ENCODE results near the gene TMEM235. TPM values are rescaled to one million over a fixed set of nuclear protein-coding genes. Genes with fewer than 3 reads are reported as not detected.

The TMEM235 gene
- total and polyA plus RNA-seq, 12 donors, result not detected

DNA sequence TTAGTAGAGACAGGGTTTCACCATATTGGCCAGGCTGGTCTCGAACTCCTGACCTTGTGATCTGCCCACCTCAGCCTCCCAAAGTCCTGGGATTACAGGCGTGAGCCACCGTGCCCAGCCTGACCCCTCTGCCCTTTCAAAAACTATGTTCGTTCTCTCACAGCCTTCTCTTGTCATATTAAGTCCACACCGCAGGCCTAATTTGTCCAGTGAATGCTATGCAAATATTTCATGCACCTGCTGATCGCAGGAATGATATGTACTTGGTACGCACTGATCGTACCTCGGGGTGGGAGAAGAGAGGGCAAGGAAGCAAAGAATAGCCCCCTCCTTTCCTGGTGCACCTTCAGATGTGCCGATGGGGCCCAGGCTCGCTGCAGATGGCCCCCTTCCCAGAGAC, 20.4 kb upstream of the TMEM235 start:
- Histone ChIP-seq H3K27ac (no peak overlapping the region), H3K27me3 (no peaks in the 10 kb centered on the region), H3K4me1 (peaks cover 0 to 22% (median 8%) of the 10 kb centered on the region in 9 donors), H3K36me3 (peaks cover 0 to 7% (median 0%) of the 10 kb centered on the region in 9 donors), H3K9me3 (no peaks in the 10 kb centered on the region), H3K4me3 (no peak overlapping the region)
- intact Hi-C loops (cut with DNase I), result no loop called here
- DNase-seq (no peak), ATAC-seq (no peak)
- WGBS, 2 donors, result 82 to 92% methylated on average over 11 of the region's 11 CpGs
- TF ChIP-seq, protein P1, sequence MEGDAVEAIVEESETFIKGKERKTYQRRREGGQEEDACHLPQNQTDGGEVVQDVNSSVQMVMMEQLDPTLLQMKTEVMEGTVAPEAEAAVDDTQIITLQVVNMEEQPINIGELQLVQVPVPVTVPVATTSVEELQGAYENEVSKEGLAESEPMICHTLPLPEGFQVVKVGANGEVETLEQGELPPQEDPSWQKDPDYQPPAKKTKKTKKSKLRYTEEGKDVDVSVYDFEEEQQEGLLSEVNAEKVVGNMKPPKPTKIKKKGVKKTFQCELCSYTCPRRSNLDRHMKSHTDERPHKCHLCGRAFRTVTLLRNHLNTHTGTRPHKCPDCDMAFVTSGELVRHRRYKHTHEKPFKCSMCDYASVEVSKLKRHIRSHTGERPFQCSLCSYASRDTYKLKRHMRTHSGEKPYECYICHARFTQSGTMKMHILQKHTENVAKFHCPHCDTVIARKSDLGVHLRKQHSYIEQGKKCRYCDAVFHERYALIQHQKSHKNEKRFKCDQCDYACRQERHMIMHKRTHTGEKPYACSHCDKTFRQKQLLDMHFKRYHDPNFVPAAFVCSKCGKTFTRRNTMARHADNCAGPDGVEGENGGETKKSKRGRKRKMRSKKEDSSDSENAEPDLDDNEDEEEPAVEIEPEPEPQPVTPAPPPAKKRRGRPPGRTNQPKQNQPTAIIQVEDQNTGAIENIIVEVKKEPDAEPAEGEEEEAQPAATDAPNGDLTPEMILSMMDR (IDR thresholded peaks at IDR 0.05), result no peak

DNA sequence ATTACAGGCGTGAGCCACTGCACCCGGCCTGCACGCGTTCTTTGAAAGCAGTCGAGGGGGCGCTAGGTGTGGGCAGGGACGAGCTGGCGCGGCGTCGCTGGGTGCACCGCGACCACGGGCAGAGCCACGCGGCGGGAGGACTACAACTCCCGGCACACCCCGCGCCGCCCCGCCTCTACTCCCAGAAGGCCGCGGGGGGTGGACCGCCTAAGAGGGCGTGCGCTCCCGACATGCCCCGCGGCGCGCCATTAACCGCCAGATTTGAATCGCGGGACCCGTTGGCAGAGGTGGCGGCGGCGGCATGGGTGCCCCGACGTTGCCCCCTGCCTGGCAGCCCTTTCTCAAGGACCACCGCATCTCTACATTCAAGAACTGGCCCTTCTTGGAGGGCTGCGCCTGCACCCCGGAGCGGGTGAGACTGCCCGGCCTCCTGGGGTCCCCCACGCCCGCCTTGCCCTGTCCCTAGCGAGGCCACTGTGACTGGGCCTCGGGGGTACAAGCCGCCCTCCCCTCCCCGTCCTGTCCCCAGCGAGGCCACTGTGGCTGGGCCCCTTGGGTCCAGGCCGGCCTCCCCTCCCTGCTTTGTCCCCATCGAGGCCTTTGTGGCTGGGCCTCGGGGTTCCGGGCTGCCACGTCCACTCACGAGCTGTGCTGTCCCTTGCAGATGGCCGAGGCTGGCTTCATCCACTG, 17.3 kb upstream of the TMEM235 start, which contains the start of gene BIRC5:
TSS of gene BIRC5 (plus strand) at position 238 of the 690 bp plus-strand sequence. CDS start at position 302, 64 bp downstream.
- Histone ChIP-seq H3K4me1 (peaks cover 0 to 22% (median 8%) of the 10 kb centered on the region in 9 donors), H3K9me3 (no peaks in the 10 kb centered on the region), H3K4me3 (peak within 1 kb of the TSS; percentile 9 to 65 (median 47)), H3K36me3 (no peaks in the 10 kb centered on the region), H3K27ac (peak within 1 kb of the TSS in 1 of 10 donors; percentile 61), H3K27me3 (no peaks in the 10 kb centered on the region)
- DNase-seq, result peak; percentile 86 to 91
- ATAC-seq, result peak; percentile 97 to 100 (median 99)
- intact Hi-C loops (cut with DNase I), result no loop called here
- TF ChIP-seq, protein P1 (IDR thresholded peaks at IDR 0.05), result peak in 1 of 9 donors; percentile 9
- WGBS, 2 donors, result 0 to 1% methylated on average over 60 of the region's 60 CpGs

DNA sequence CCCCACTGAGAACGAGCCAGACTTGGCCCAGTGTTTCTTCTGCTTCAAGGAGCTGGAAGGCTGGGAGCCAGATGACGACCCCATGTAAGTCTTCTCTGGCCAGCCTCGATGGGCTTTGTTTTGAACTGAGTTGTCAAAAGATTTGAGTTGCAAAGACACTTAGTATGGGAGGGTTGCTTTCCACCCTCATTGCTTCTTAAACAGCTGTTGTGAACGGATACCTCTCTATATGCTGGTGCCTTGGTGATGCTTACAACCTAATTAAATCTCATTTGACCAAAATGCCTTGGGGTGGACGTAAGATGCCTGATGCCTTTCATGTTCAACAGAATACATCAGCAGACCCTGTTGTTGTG, 16.7 kb upstream of the TMEM235 start:
- H3K27me3 ChIP-seq, result no peaks in the 10 kb centered on the region
- intact Hi-C loops (cut with DNase I), result no loop called here
- H3K4me3 ChIP-seq, result peak overlapping the region in 6 of 10 donors; percentile 41 to 65 (median 53)
- WGBS, 2 donors, result 12 to 16% methylated on average over 5 of the region's 5 CpGs
- H3K27ac ChIP-seq, result peak overlapping the region in 1 of 10 donors; percentile 61
- TF ChIP-seq, protein P1 (IDR thresholded peaks at IDR 0.05), result no peak
- ATAC-seq (no peak), DNase-seq (no peak)
- no peaks in the 10 kb centered on the region for H3K9me3 ChIP-seq
- peaks cover 0 to 22% (median 8%) of the 10 kb centered on the region in 9 donors for H3K4me1 ChIP-seq
- peaks cover 0 to 4% (median 0%) of the 10 kb centered on the region in 9 donors for H3K36me3 ChIP-seq

DNA sequence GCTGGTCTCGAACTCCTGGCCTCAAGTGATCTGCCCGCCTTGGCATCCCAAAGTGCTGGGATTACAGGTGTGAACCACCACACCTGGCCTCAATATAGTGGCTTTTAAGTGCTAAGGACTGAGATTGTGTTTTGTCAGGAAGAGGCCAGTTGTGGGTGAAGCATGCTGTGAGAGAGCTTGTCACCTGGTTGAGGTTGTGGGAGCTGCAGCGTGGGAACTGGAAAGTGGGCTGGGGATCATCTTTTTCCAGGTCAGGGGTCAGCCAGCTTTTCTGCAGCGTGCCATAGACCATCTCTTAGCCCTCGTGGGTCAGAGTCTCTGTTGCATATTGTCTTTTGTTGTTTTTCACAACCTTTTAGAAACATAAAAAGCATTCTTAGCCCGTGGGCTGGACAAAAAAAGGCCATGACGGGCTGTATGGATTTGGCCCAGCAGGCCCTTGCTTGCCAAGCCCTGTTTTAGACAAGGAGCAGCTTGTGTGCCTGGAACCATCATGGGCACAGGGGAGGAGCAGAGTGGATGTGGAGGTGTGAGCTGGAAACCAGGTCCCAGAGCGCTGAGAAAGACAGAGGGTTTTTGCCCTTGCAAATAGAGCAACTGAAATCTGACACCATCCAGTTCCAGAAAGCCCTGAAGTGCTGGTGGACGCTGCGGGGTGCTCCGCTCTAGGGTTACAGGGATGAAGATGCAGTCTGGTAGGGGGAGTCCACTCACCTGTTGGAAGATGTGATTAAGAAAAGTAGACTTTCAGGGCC, 11.9 kb upstream of the TMEM235 start:
- TF ChIP-seq, protein P1 (IDR thresholded peaks at IDR 0.05), result no peak
- intact Hi-C loops (cut with DNase I), result no loop called here
- peaks cover 0 to 22% (median 10%) of the 10 kb centered on the region in 9 donors for H3K4me1 ChIP-seq
- WGBS, 2 donors, result 90 to 91% methylated on average over 11 of the region's 11 CpGs
- H3K27me3 ChIP-seq, result no peaks in the 10 kb centered on the region
- H3K36me3 ChIP-seq, result peaks cover 0 to 28% (median 0%) of the 10 kb centered on the region in 9 donors
- no peak overlapping the region for H3K4me3 ChIP-seq
- no peak overlapping the region for H3K27ac ChIP-seq
- no peak for DNase-seq
- no peaks in the 10 kb centered on the region for H3K9me3 ChIP-seq
- no peak for ATAC-seq
